ENCODE measurements around the gene STK32B.
"Not testable (repeated sequence)": the region's sequence is repeated elsewhere in the genome, so short reads cannot be mapped to it uniquely, and the experiment has no call there.

STK32B gene

DNA sequence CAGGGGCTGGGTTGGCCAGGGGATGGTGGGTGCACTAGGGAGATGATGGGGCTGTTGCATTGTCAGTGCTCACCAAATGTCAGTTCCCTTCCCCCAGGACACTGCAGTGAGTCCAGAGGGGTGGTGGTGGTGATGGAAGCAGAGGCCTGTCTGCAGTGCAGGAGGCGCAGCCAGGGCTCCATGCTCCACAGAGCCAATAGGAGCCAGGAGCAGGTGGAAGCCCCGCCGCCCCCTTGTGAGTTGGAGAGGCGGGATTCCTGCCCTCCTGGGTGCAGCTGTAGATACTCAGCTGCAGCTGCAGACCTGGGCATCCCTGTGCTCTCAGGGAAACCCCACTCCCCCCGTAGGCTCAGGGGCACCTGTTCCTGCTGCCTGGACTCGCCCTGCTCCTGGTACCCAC, 372.4 kb downstream of the STK32B start:
- no peak overlapping the region for H3K27ac ChIP-seq
- TF ChIP-seq ZFX (IDR thresholded peaks at IDR 0.05; ENCODE audit: borderline replicate concordance) (no peak), CTCF (IDR thresholded peaks at IDR 0.05) (no peak)

DNA sequence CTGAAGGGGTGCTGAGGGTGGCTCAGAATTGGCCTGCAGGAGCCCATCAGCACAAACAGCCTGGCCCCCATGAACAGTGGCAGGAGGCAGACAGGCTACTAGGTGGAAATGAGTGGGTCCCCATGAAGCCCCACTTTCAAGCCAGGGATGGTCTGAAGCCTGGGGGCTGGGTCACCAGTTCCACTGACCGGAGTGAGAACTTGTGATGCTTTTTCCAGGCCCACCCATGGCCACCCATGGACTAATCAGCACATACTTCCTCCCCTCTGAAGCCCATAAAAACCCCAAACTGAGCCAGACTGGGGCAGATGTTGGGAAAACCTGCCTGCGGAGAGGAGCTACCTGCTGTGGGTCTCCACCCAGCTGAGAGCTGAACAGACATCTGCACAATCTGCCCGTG, 372.9 kb downstream of the STK32B start:
- TF ChIP-seq CTCF (IDR thresholded peaks at IDR 0.05) (no peak), ZFX (IDR thresholded peaks at IDR 0.05; ENCODE audit: borderline replicate concordance) (no peak)
- no peak overlapping the region for H3K27ac ChIP-seq

DNA sequence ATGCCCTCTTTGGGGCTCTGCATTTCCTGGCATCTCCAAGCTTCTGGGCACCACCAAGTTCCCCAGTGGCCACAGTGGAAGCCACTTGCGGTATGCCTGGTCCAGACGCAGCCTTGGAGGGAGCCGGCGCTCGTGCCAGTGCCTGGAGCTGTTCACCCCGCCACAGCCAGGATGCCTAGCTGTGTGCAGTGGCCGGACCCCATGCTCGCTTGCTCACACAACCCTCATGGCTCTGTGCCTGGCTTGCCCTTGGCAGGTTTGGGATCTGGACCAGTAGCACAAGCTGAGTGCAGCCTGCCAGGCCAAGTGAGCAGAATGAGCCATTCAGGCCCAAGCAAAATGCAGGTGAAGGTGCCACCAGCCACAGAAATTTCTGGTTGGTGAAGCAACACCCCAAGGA, 373.6 kb downstream of the STK32B start:
- TF ChIP-seq CTCF (IDR thresholded peaks at IDR 0.05), result no peak
- no peak for TF ChIP-seq ZFX (IDR thresholded peaks at IDR 0.05; ENCODE audit: borderline replicate concordance)

GRCh38 chr4:5429747-5430146, 378.5 kb downstream of the STK32B start:
- H3K27ac ChIP-seq, result no peak overlapping the region
- TF ChIP-seq CTCF (IDR thresholded peaks at IDR 0.05), result no peak
- TF ChIP-seq ZFX (IDR thresholded peaks at IDR 0.05; ENCODE audit: borderline replicate concordance), result no peak

More for the DNA sequence above, 373.6 kb downstream of the STK32B start:
- H3K27ac ChIP-seq, result no peak overlapping the region

GRCh38 chr4:5433196-5433595, 381.9 kb downstream of the STK32B start:
- H3K27ac ChIP-seq, result no peak overlapping the region
- TF ChIP-seq CTCF (IDR thresholded peaks at IDR 0.05) (no peak), ZFX (IDR thresholded peaks at IDR 0.05; ENCODE audit: borderline replicate concordance) (no peak)

GRCh38 chr4:5435201-5435600, 383.9 kb downstream of the STK32B start:
- TF ChIP-seq ZFX (IDR thresholded peaks at IDR 0.05; ENCODE audit: borderline replicate concordance) (no peak), CTCF (IDR thresholded peaks at IDR 0.05) (no peak)
- no peak overlapping the region for H3K27ac ChIP-seq

DNA sequence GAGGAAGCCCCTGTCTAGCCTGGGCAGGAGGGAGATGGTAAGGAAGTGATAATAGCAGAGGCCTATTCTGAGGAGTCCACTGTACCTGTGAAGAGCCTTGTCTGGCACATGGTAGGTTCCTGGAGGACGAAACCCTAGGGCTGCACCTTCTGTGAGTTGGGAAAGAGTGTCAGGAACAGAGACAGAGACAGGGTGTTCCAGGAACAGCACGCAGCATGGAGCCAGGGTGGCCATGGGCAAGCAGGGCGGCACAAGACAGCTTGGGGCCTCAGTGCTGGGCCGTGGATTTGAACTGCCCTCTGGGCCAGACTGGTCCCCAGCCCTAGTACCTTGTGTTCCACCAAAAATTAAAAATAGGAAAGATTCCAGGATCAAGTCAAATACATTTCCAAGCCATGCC, 384.5 kb downstream of the STK32B start:
- no peak for TF ChIP-seq ZFX (IDR thresholded peaks at IDR 0.05; ENCODE audit: borderline replicate concordance)
- no peak for TF ChIP-seq CTCF (IDR thresholded peaks at IDR 0.05)
- H3K27ac ChIP-seq, result no peak overlapping the region

DNA sequence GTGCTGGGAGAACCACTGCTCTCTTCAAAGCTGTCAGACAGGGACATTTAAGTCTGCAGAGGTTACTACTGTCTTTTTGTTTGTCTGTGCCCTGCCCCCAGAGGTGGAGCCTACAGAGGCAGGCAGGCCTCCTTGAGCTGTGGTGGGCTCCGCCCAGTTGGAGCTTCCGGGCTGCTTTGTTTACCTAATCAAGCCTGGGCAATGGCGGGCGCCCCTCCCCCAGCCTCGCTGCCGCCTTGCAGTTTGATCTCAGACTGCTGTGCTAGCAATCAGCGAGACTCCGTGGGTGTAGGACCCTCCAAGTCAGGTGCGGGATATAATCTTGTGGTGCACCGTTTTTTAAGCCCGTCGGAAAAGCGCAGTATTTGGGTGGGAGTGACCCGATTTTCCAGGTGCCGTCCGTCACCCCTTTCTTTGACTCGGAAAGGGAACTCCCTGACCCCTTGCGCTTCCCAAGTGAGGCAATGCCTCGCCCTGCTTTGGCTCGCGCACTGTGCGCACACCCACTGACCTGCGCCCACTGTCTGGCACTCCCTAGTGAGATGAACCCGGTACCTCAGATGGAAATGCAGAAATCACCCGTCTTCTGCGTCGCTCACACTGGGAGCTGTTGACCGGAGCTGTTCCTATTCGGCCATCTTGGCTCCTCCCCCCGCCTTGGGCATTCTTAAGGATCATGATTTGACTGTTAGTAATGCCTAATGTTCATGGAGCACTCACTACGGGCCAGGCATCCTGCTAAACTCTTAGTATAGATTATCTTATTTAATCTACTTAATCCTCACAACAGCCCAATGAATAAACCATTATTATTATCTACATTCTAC, 392.9 kb downstream of the STK32B start:
- H3K27ac ChIP-seq, result not testable (repeated sequence)

Data from 22Rv1 (cell line).